ENCODE results near the gene PHF1. TPM values are rescaled to one million over a fixed set of nuclear protein-coding genes. Genes with fewer than 3 reads are reported as not detected.
"Not testable (repeated sequence)": the region's sequence is repeated elsewhere in the genome, so short reads cannot be mapped to it uniquely, and the experiment has no call there.

Gene PHF1
- total and polyA plus RNA-seq, 2 of the 4 experiments (the other 2 are of a cell fraction) = 9.0 to 47.2 TPM

GRCh38 chr6:33397541-33397940 is 13.3 kb upstream of the PHF1 start:
- H3K4me1 ChIP-seq (ENCODE audit: control insufficient read depth, insufficient read depth, low read length) = no peaks in the 10 kb centered on the region
- no peak overlapping the region for H2BK20ac ChIP-seq (ENCODE audit: low read depth, low read length)
- DNase-seq = no peak
- peaks cover 3% of the 10 kb centered on the region; the same call in 1 of the 2 replicates for H3K9me1 ChIP-seq (ENCODE audit: insufficient read depth, low read length)
- no peak overlapping the region for H2BK5ac ChIP-seq (ENCODE audit: low read depth, low read length, poor library complexity, severe bottlenecking)
- no peak overlapping the region for H3K23ac ChIP-seq (ENCODE audit: low read depth, low read length)
- ATAC-seq (ENCODE audit: low read depth) = no peak
- ChIA-PET CTCF (no interaction called here), POLR2A (ENCODE audit: unreplicated experiment) (no interaction called here)
- TF ChIP-seq MAFK (IDR thresholded peaks at IDR 0.05; ENCODE audit: low read depth, low read length) = no peak
- no peak for TF ChIP-seq CEBPB (IDR thresholded peaks at IDR 0.05; ENCODE audit: low read depth, low read length)
- no CpG with 5 or more reads among the region's 1 CpG for WGBS, 2 experiments (ENCODE audit: extremely low coverage in 2 of 2, insufficient read length in 1 of 2)
- peak overlapping the region in 1 of 2 experiments; percentile 90; a peak in 2 of 4 replicates for H4K8ac ChIP-seq (ENCODE audit: low read depth in 2 of 2, low read length in 2 of 2)
- H4K20me1 ChIP-seq (ENCODE audit: insufficient read depth, low read length) = no peaks in the 10 kb centered on the region; the same call in none of the 2 replicates
- no peak overlapping the region for H3K56ac ChIP-seq (ENCODE audit: extremely low read depth, insufficient read depth, low read length)
- H3K4me2 ChIP-seq (ENCODE audit: low read depth, low read length) = no peak overlapping the region
- H3K27ac ChIP-seq (ENCODE audit: insufficient read depth, low read length) = peak overlapping the region; percentile 7; the same call in 1 of the 2 replicates
- no peaks in the 10 kb centered on the region for H3K27me3 ChIP-seq (ENCODE audit: control insufficient read depth, insufficient read depth, low read length)
- H2BK120ac ChIP-seq (ENCODE audit: low read depth, low read length) = no peak overlapping the region
- no peak overlapping the region for H3K9ac ChIP-seq (ENCODE audit: low read depth, low read length)
- no peak overlapping the region for H2BK15ac ChIP-seq (ENCODE audit: low read depth, low read length)
- no peak overlapping the region for H3K4ac ChIP-seq (ENCODE audit: low read depth, low read length)
- peak overlapping the region; percentile 75 for H4K5ac ChIP-seq (ENCODE audit: low read depth, low read length)
- H3K9me3 ChIP-seq (ENCODE audit: control insufficient read depth, insufficient read depth, low read length) = no peaks in the 10 kb centered on the region
- no peak overlapping the region for H3K18ac ChIP-seq (ENCODE audit: low read depth, low read length)
- BruUV-seq (replicated peaks) = no TSS peak
- intact Hi-C loops (cut with micrococcal nuclease) = no loop called here
- H3K36me3 ChIP-seq (ENCODE audit: control insufficient read depth, insufficient read depth, low read length) = peaks cover 2% of the 10 kb centered on the region; the same call in 1 of the 2 replicates
- peaks cover 23 to 38% of the 10 kb centered on the region in 2 experiments for H3K79me1 ChIP-seq (ENCODE audit: low read depth in 1 of 2, low read length in 2 of 2)
- no peak overlapping the region for H2AK5ac ChIP-seq (ENCODE audit: low read depth, low read length)
- dilution Hi-C loops (cut with HindIII; ENCODE audit: low sequenced_read_pairs, unreplicated experiment) = no loop called here
- no peak overlapping the region for H3K14ac ChIP-seq (replicated peaks; ENCODE audit: low read depth, low read length)
- H4K91ac ChIP-seq (ENCODE audit: insufficient read depth, low read depth, low read length) = no peak overlapping the region
- no peak overlapping the region for H3K4me3 ChIP-seq (ENCODE audit: insufficient read depth, low read depth, low read length)
- H2AFZ ChIP-seq (replicated peaks; ENCODE audit: low read length, poor library complexity) = no peak overlapping the region
- in situ Hi-C loops (cut with MboI; ENCODE audit: low sequenced_read_pairs) = no loop called here
- no peak overlapping the region for H2AK9ac ChIP-seq (replicated peaks; ENCODE audit: low read depth, low read length, poor library complexity)

- CTCF ChIA-PET; H3K27me3 ChIP-seq (ENCODE audit: control insufficient read depth, insufficient read depth, low read length): not testable (repeated sequence)
These were observed 12.2 kb upstream of the PHF1 start for GRCh38 chr6:33398601-33399000.

More at GRCh38 chr6:33398601-33399000, 12.2 kb upstream of the PHF1 start:
- BruUV-seq (replicated peaks); dilution Hi-C loops (cut with HindIII; ENCODE audit: low sequenced_read_pairs, unreplicated experiment); H3K23ac ChIP-seq (ENCODE audit: low read depth, low read length); H2BK5ac ChIP-seq (ENCODE audit: low read depth, low read length, poor library complexity, severe bottlenecking); H3K9me1 ChIP-seq (ENCODE audit: insufficient read depth, low read length); intact Hi-C loops (cut with micrococcal nuclease); H2AK9ac ChIP-seq (replicated peaks; ENCODE audit: low read depth, low read length, poor library complexity); H2BK15ac ChIP-seq (ENCODE audit: low read depth, low read length); H4K5ac ChIP-seq (ENCODE audit: low read depth, low read length); in situ Hi-C loops (cut with MboI; ENCODE audit: low sequenced_read_pairs); H2BK120ac ChIP-seq (ENCODE audit: low read depth, low read length); H3K14ac ChIP-seq (replicated peaks; ENCODE audit: low read depth, low read length); H3K36me3 ChIP-seq (ENCODE audit: control insufficient read depth, insufficient read depth, low read length); H4K91ac ChIP-seq (ENCODE audit: insufficient read depth, low read depth, low read length); H3K27ac ChIP-seq (ENCODE audit: insufficient read depth, low read length); H3K9ac ChIP-seq (ENCODE audit: low read depth, low read length); ATAC-seq (ENCODE audit: low read depth); H2AK5ac ChIP-seq (ENCODE audit: low read depth, low read length); H3K4ac ChIP-seq (ENCODE audit: low read depth, low read length); H3K4me2 ChIP-seq (ENCODE audit: low read depth, low read length); H3K4me3 ChIP-seq (ENCODE audit: insufficient read depth, low read depth, low read length); H3K9me3 ChIP-seq (ENCODE audit: control insufficient read depth, insufficient read depth, low read length); H3K4me1 ChIP-seq (ENCODE audit: control insufficient read depth, insufficient read depth, low read length); POLR2A ChIA-PET (ENCODE audit: unreplicated experiment); DNase-seq; H3K18ac ChIP-seq (ENCODE audit: low read depth, low read length); H4K8ac ChIP-seq (ENCODE audit: low read depth in 2 of 2, low read length in 2 of 2); H3K56ac ChIP-seq (ENCODE audit: extremely low read depth, insufficient read depth, low read length); H2BK20ac ChIP-seq (ENCODE audit: low read depth, low read length); H4K20me1 ChIP-seq (ENCODE audit: insufficient read depth, low read length); H2AFZ ChIP-seq (replicated peaks; ENCODE audit: low read length, poor library complexity): not testable (repeated sequence)
- peaks cover 31 to 49% of the 10 kb centered on the region in 2 experiments for H3K79me1 ChIP-seq (ENCODE audit: low read depth in 1 of 2, low read length in 2 of 2)
- WGBS, 2 experiments (ENCODE audit: extremely low coverage in 2 of 2, insufficient read length in 1 of 2) = 80% methylated on average over 1 of the region's 3 CpGs; no CpG with 5 or more reads in 1 of the 2 experiments
